Tibial nerve (tissue), 4 donors: Measurements from ENCODE around the gene RNASEH2C. TPM values are rescaled to one million over a fixed set of nuclear protein-coding genes. Genes with fewer than 3 reads are reported as not detected.
A peak's percentile ranks its signal among the peaks of the same experiment; 100 is the strongest.
"Not testable (repeated sequence)": the region's sequence is repeated elsewhere in the genome, so short reads cannot be mapped to it uniquely, and the experiment has no call there.

Experiments
- DNase-seq, 2 donors: peaks; one replicate each; pipeline ENCODE4 v3.0.0-alpha.2; 2019; ENCODE audit warnings: low spot score in 2 of 2
- H3K27ac ChIP-seq, 4 donors: fragments of 200-600 bp; sonication (generic) in 3 of 4; one replicate each; pipeline ENCODE4 v1.5.1; 2017 to 2019; ENCODE audit warnings: mild to moderate bottlenecking in 1 of 4
- H3K27me3 ChIP-seq, 2 donors: fragments of 200-600 bp; sonication (generic) in 1 of 2; one replicate each; pipeline versions ENCODE4 v1.5.1 to v1.6.0; 2017 to 2019
- H3K36me3 ChIP-seq, 3 donors: fragments of 200-600 bp; sonication (generic); one replicate each; pipeline ENCODE4 v1.5.1; 2018 to 2019
- H3K4me1 ChIP-seq, 4 donors: fragments of 200-600 bp; sonication (generic) in 3 of 4; one replicate each; pipeline ENCODE4 v1.5.1; 2017 to 2019
- H3K4me3 ChIP-seq, 4 donors: fragments of 200-600 bp; sonication (generic) in 3 of 4; one replicate each; pipeline ENCODE4 v1.5.1; 2017 to 2019; ENCODE audit warnings: mild to moderate bottlenecking in 1 of 4, moderate library complexity in 1 of 4
- H3K9me3 ChIP-seq, 4 donors: fragments of 200-600 bp; sonication (generic) in 3 of 4; one replicate each; pipeline ENCODE4 v1.5.1; 2017 to 2019
- EP300 ChIP-seq, 2 donors: sonication (generic); formaldehyde crosslinking; IDR thresholded peaks; one replicate each; pipeline ENCODE4 v1.6.1; 2017; ENCODE audit warnings: antibody characterized with exemption in 2 of 2, mild to moderate bottlenecking in 1 of 2
- POLR2A ChIP-seq, 2 donors: fragments of 450-650 bp; IDR thresholded peaks; one replicate each; pipeline ENCODE4 v1.6.1; 2017; ENCODE audit warnings: antibody characterized with exemption in 2 of 2, mild to moderate bottlenecking in 2 of 2, moderate library complexity in 2 of 2
- WGBS, 2 donors: methylation state at CpG; one replicate each; pipeline ENCODE4 v1.1.5; 2018; 5-methylcytosine and 5-hydroxymethylcytosine counted together
- total RNA-seq, 4 donors: library from RNA; depleted of rRNA; stranded (reverse); fragments of >200 nt; gene quantifications; one replicate each; pipeline ENCODE4 v1.1.0, GENCODE V29; 2016
- TF ChIP-seq, protein P1 (sequence below), 5 experiments: fragments of 200-600 bp in 3 of 5; fragments of 450-650 bp in 2 of 5; sonication (generic) in 3 of 5; IDR thresholded peaks; one replicate each; pipeline ENCODE4 v1.5.1; 2016 to 2019; ENCODE audit warnings: antibody characterized with exemption in 5 of 5, mild to moderate bottlenecking in 3 of 5, moderate library complexity in 2 of 5

Gene RNASEH2C
- total RNA-seq, 4 donors from 2014 or later: 142 to 197 (median 152) TPM

DNA sequence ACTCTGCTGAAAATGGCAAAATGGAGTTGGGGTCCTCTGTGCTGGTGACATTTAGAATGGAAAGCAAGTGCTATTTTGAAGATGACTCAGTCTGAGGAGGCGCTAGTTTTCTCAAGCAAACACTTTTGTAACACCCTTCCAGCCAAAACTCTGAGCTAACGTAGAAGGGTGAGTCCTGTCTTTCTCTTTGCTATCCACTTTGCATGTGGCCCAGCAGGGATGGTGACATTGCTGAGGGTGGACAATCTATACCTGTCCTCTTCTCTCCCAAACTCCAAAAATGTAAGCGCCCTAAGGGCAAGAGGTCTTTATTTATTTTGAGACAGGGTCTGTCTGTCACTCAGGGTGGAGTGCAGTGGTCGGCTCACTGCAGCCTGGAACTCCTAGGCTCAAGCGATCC lies 12.1 kb downstream of the RNASEH2C start:
- Histone ChIP-seq H3K27ac (no peak overlapping the region), H3K27me3 (no peaks in the 10 kb centered on the region), H3K4me3 (no peak overlapping the region), H3K9me3 (no peaks in the 10 kb centered on the region), H3K4me1 (peaks cover 0 to 25% (median 9%) of the 10 kb centered on the region in 4 donors), H3K36me3 (peaks cover 0 to 7% (median 0%) of the 10 kb centered on the region in 3 donors)
- TF ChIP-seq, protein P1, sequence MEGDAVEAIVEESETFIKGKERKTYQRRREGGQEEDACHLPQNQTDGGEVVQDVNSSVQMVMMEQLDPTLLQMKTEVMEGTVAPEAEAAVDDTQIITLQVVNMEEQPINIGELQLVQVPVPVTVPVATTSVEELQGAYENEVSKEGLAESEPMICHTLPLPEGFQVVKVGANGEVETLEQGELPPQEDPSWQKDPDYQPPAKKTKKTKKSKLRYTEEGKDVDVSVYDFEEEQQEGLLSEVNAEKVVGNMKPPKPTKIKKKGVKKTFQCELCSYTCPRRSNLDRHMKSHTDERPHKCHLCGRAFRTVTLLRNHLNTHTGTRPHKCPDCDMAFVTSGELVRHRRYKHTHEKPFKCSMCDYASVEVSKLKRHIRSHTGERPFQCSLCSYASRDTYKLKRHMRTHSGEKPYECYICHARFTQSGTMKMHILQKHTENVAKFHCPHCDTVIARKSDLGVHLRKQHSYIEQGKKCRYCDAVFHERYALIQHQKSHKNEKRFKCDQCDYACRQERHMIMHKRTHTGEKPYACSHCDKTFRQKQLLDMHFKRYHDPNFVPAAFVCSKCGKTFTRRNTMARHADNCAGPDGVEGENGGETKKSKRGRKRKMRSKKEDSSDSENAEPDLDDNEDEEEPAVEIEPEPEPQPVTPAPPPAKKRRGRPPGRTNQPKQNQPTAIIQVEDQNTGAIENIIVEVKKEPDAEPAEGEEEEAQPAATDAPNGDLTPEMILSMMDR (IDR thresholded peaks at IDR 0.05): no peak
- TF ChIP-seq POLR2A (IDR thresholded peaks at IDR 0.05) (no peak), EP300 (IDR thresholded peaks at IDR 0.05) (no peak)
- no peak for DNase-seq
- WGBS, 2 donors: 83 to 92% methylated on average over 3 to 5 of the region's 5 CpGs

DNA sequence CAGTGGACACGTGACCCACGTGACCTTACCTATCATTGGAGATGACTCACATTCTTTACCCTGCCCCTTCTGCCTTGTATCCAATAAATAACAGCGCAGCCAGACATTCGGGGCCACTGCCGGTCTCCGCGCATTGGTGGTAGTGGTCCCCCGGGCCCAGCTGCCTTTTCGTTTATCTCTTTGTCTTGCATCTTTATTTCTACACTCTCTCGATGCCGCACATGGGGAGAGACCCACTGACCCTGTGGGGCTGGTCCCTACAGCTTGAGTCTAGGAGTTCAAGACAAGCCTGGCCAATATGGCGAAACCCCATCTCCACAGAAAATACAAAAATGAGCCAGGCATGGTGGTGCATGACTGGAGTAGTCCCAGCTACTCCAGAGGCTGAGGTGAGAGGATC lies 13.6 kb downstream of the RNASEH2C start:
- H3K36me3 ChIP-seq, H3K27me3 ChIP-seq, H3K27ac ChIP-seq, DNase-seq, H3K4me3 ChIP-seq, H3K9me3 ChIP-seq: not testable (repeated sequence)
- H3K4me1 ChIP-seq: peaks cover 0 to 15% (median 2%) of the 10 kb centered on the region in 4 donors
- 78 to 86% methylated on average over 11 to 12 of the region's 12 CpGs for WGBS, 2 donors

DNA sequence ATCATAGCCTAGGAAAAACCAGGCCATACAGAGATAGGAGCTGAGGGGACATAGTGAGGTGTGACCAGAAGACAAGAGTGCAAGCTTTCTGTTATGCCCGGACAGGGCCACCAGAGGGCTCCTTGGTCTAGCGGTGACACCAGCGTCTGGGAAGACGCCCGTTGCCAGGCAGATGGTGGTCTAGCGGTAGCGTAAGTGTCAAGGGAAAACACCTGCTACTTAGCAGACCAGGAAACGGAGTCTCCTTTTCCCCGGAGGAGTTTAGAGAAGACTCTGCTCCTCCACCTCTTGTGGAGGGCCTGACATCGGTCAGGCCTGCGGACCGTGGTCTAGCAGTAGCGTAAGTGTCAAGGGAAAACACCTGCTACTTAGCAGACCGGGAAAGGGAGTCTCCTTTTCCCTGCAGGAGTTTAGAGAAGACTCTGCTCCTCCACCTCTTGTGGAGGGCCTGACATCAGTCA lies 14.3 kb downstream of the RNASEH2C start:
- DNase-seq: peak; percentile 58 to 69
- H3K4me1 ChIP-seq: peaks cover 0 to 13% (median 2%) of the 10 kb centered on the region in 4 donors
- H3K27me3 ChIP-seq, H3K27ac ChIP-seq, H3K36me3 ChIP-seq, H3K9me3 ChIP-seq: not testable (repeated sequence)
- WGBS, 2 donors: 11 to 17% methylated on average over 11 to 14 of the region's 14 CpGs
- TF ChIP-seq, protein P1 (IDR thresholded peaks at IDR 0.05): peak; percentile 59 to 83 (median 75)
- H3K4me3 ChIP-seq: peak overlapping the region in 2 of 4 donors; percentile 17 to 28

DNA sequence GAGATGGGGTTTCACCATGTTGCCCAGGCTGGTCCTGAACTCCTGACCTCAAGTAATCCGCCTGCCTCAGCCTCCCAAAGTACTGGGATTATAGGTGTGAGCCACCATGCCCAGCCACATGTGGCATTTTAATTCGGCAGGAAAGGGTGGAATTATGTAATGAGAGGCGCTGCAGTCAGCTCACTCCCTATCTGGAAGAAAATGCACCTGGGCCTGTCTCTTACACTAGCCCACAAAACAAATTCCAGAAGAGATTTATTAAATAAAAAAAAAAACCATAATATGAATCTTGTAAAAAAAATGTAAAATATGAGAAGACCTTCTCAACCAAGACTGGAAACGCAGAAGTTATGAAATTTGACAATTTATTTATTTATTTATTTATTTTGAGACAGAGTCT lies 16.8 kb downstream of the RNASEH2C start:
- Histone ChIP-seq H3K9me3 (no peaks in the 10 kb centered on the region), H3K27ac (no peak overlapping the region), H3K36me3 (no peaks in the 10 kb centered on the region), H3K4me3 (no peak overlapping the region), H3K4me1 (peaks cover 0 to 5% (median 2%) of the 10 kb centered on the region in 4 donors), H3K27me3 (peaks cover 0 to 4% of the 10 kb centered on the region in 2 donors)
- WGBS, 2 donors: 64 to 66% methylated on average over 4 of the region's 4 CpGs
- TF ChIP-seq, protein P1 (IDR thresholded peaks at IDR 0.05): no peak
- TF ChIP-seq EP300 (IDR thresholded peaks at IDR 0.05): no peak
- TF ChIP-seq POLR2A (IDR thresholded peaks at IDR 0.05): no peak
- DNase-seq: no peak

DNA sequence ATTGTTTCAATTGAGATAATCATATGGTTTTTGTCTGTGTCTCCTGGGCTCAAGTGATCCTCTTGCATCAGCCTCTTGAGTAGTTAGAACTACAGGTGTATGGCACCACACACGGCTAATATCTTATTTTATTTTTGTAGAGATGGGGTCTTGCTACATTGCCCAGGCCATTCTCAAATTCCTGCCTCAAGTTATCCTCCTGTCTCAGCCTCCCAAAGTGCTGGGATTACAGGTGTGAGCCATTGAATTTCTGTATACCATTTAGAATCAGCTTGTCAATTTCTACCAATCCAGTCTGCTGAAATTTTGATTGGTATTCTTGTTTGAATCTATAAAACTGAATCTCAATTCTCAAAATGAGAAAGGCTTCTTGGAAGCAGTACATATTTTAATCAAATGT lies 18.9 kb downstream of the RNASEH2C start:
- no peak overlapping the region for H3K4me3 ChIP-seq
- no peaks in the 10 kb centered on the region for H3K36me3 ChIP-seq
- 88 to 92% methylated on average over 1 of the region's 1 CpG for WGBS, 2 donors
- H3K27me3 ChIP-seq: peaks cover 0 to 4% of the 10 kb centered on the region in 2 donors
- no peak for DNase-seq
- TF ChIP-seq, protein P1 (IDR thresholded peaks at IDR 0.05): no peak
- TF ChIP-seq EP300 (IDR thresholded peaks at IDR 0.05) (no peak), POLR2A (IDR thresholded peaks at IDR 0.05) (no peak)
- H3K9me3 ChIP-seq: no peaks in the 10 kb centered on the region
- peaks cover 0 to 5% (median 2%) of the 10 kb centered on the region in 4 donors for H3K4me1 ChIP-seq
- H3K27ac ChIP-seq: no peak overlapping the region

DNA sequence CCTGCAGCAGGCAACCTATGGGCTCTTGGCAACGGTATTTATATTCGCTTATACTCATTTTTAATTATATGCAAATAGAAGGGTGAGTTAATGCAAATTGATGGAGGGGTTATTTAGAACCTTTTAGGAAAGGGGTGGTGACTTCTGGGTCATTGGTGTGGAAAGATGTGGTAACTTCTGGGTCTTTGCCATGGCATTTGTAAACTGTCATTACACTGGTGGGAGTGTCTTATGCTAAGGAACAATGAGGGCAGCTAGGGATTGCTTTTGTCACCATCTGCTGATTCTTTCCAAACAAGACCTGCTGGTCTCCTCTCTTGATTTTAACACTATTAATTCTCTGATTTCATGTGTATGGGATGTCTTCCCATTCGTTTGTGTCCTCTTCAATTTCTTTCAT lies 20.2 kb downstream of the RNASEH2C start:
- WGBS, 2 donors: 83% methylated on average over 3 of the region's 3 CpGs
- Histone ChIP-seq H3K27ac (no peak overlapping the region), H3K27me3 (peaks cover 0 to 4% of the 10 kb centered on the region in 2 donors), H3K4me3 (no peak overlapping the region), H3K9me3 (no peaks in the 10 kb centered on the region), H3K36me3 (no peaks in the 10 kb centered on the region), H3K4me1 (peaks cover 0 to 6% (median 0%) of the 10 kb centered on the region in 4 donors)
- no peak for DNase-seq
- TF ChIP-seq, protein P1 (IDR thresholded peaks at IDR 0.05): no peak
- TF ChIP-seq EP300 (IDR thresholded peaks at IDR 0.05) (no peak), POLR2A (IDR thresholded peaks at IDR 0.05) (no peak)
